Smooth muscle cell (in vitro differentiated cells): ENCODE measurements around the gene CRTAC1. TPM values are rescaled to one million over a fixed set of nuclear protein-coding genes. Genes with fewer than 3 reads are reported as not detected.

Experiments
- DNase-seq: peaks from one replicate; lab custom pipeline; 2025; ENCODE audit not compliant: unreplicated experiment; lab: John Stamatoyannopoulos, UW
- H2AFZ ChIP-seq: fragments of 200-600 bp; sonication (generic); 2 replicates; pipeline ENCODE4 v1.6.0; 2016; ENCODE audit warnings: antibody characterized with exemption, low read depth, mild to moderate bottlenecking
- H3F3A ChIP-seq: fragments of 200-600 bp; sonication (generic); 2 replicates; pipeline ENCODE4 v1.6.0; 2017; ENCODE audit warnings: antibody characterized with exemption, low read depth
- H3K27ac ChIP-seq: fragments of 200-600 bp; sonication (generic); 2 replicates; pipeline ENCODE4 v1.5.1; 2016; ENCODE audit warnings: low read depth, mild to moderate bottlenecking
- H3K27me3 ChIP-seq: fragments of 200-600 bp; sonication (generic); 2 replicates; pipeline ENCODE4 v1.6.1; 2016; ENCODE audit warnings: low read depth, mild to moderate bottlenecking
- H3K36me3 ChIP-seq: fragments of 200-600 bp; sonication (generic); 2 replicates; pipeline ENCODE4 v1.5.1; 2016; ENCODE audit warnings: low read depth
- H3K4me1 ChIP-seq: fragments of 200-600 bp; sonication (generic); 2 replicates; pipeline ENCODE4 v1.5.1; 2016; ENCODE audit warnings: low read depth
- H3K4me2 ChIP-seq: fragments of 200-600 bp; sonication (generic); 2 replicates; pipeline ENCODE4 v1.6.0; 2016; ENCODE audit warnings: mild to moderate bottlenecking
- H3K4me3 ChIP-seq: fragments of 200-600 bp; sonication (generic); 2 replicates; pipeline ENCODE4 v1.5.1; 2016; ENCODE audit warnings: mild to moderate bottlenecking
- H3K79me2 ChIP-seq: fragments of 200-600 bp; sonication (generic); 2 replicates; pipeline ENCODE4 v1.6.0; 2016; ENCODE audit warnings: low read depth, mild to moderate bottlenecking
- H3K9ac ChIP-seq: fragments of 200-600 bp; sonication (generic); 2 replicates; pipeline ENCODE4 v1.6.0; 2016; ENCODE audit warnings: low read depth
- H3K9me3 ChIP-seq: fragments of 200-600 bp; sonication (generic); replicated peaks from 2 replicates; pipeline ENCODE4 v1.5.1; 2016; ENCODE audit warnings: low read depth
- H4K20me1 ChIP-seq: fragments of 200-600 bp; sonication (generic); 2 replicates; pipeline ENCODE4 v1.6.0; 2016; ENCODE audit warnings: low read depth
- CTCF ChIP-seq: fragments of 200-600 bp; sonication (generic); IDR thresholded peaks from 2 replicates; pipeline ENCODE4 v1.5.1; 2017; ENCODE audit warnings: borderline replicate concordance, mild to moderate bottlenecking, antibody characterized with exemption; ENCODE audit not compliant: insufficient read depth, poor library complexity, severe bottlenecking
- WGBS: methylation state at CpG from one replicate; pipeline ENCODE4 v1.1.7; 2016; ENCODE audit warnings: low lambda C conversion rate; 5-methylcytosine and 5-hydroxymethylcytosine counted together
- polyA plus RNA-seq: library from polyadenylated mRNA; unstranded; fragments of >200 nt; fragmentation: Nextera tagmentation; extraction: Ambion mirVana; gene quantifications from 2 replicates; pipeline ENCODE4 v1.2.1, GENCODE V29; 2016
- total RNA-seq: library from RNA; depleted of rRNA; stranded (reverse); fragments of >200 nt; gene quantifications from 2 replicates; pipeline ENCODE4 v1.2.3, GENCODE V29; 2014

The CRTAC1 gene
- total and polyA plus RNA-seq, 2 experiments from 2014 or later, result 0.31 to 0.65 TPM

GRCh38 chr10:97923476-97923875 is 106.9 kb downstream of the CRTAC1 start:
- DNase-seq, result no peak
- Histone ChIP-seq H3K27ac (no peak overlapping the region), H3K36me3 (no peaks in the 10 kb centered on the region), H3K4me2 (no peak overlapping the region), H2AFZ (no peak overlapping the region), H3K79me2 (no peaks in the 10 kb centered on the region), H4K20me1 (no peaks in the 10 kb centered on the region), H3K4me3 (no peak overlapping the region), H3K4me1 (no peaks in the 10 kb centered on the region), H3K9ac (no peak overlapping the region), H3K9me3 (no peaks in the 10 kb centered on the region), H3K27me3 (peaks cover 43% of the 10 kb centered on the region), H3F3A (no peaks in the 10 kb centered on the region)
- no peak for TF ChIP-seq CTCF
- WGBS, result 89% methylated on average over 5 of the region's 5 CpGs

DNA sequence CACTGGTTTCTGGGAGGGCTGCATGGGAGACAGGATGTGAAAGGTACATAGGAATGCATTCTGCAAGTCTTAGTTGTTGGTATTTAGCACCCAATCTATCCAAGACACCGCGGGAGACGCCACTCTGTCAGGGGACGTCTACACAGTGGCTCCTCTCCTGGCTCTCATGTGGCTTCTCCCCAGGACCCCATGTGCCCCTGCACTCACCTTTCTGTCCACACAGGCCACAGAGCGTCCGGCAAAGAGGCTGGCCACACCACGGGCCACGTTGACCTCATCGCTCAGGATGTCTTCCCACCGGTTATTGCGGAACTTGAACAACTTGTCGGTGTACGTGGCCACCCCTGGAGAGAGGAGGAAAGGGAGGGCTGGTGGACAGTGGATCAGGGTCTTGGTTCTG is 107.4 kb downstream of the CRTAC1 start:
- Histone ChIP-seq H3F3A (no peaks in the 10 kb centered on the region), H3K4me2 (no peak overlapping the region), H3K27me3 (peaks cover 47% of the 10 kb centered on the region), H3K36me3 (no peaks in the 10 kb centered on the region), H3K4me1 (no peaks in the 10 kb centered on the region), H2AFZ (no peak overlapping the region), H3K79me2 (no peaks in the 10 kb centered on the region), H3K4me3 (no peak overlapping the region), H4K20me1 (no peaks in the 10 kb centered on the region), H3K9ac (no peak overlapping the region), H3K27ac (no peak overlapping the region), H3K9me3 (no peaks in the 10 kb centered on the region)
- no peak for TF ChIP-seq CTCF
- DNase-seq, result no peak
- WGBS, result 95% methylated on average over 13 of the region's 13 CpGs

GRCh38 chr10:97922022-97922758 is 108.2 kb downstream of the CRTAC1 start:
- Histone ChIP-seq H3K9me3 (no peaks in the 10 kb centered on the region), H3K4me3 (no peak overlapping the region), H3K4me2 (no peak overlapping the region), H3K4me1 (no peaks in the 10 kb centered on the region), H4K20me1 (no peaks in the 10 kb centered on the region), H3K36me3 (no peaks in the 10 kb centered on the region), H2AFZ (no peak overlapping the region), H3K9ac (no peak overlapping the region), H3K27me3 (peaks cover 52% of the 10 kb centered on the region), H3K79me2 (no peaks in the 10 kb centered on the region), H3K27ac (no peak overlapping the region), H3F3A (no peaks in the 10 kb centered on the region)
- no peak for DNase-seq
- WGBS, result 74% methylated on average over 12 of the region's 12 CpGs
- no peak for TF ChIP-seq CTCF

DNA sequence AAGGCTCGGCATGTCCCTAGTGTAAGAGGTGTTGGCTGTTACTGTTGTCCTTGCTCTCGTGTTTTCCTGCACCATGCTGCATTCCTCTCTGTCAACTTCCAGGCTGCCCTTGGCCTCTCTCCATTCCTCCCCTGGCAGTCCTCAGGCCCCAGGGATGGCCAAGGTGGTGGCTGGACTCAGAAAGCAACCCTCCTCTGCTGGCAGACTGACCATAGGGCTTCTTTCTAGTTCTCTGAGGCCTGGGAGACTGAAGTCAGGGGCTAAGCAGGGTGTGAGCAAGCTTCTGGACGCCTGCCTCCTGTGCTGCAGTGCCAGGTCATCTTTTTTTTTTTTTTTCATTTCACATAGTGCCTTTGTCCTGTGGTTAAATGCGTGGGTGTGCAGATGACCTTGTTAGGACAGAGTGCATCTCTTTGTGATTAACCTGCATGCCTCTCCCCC is 108.8 kb downstream of the CRTAC1 start:
- Histone ChIP-seq H3K4me2 (no peak overlapping the region), H3K9ac (no peak overlapping the region), H3K79me2 (no peaks in the 10 kb centered on the region), H2AFZ (no peak overlapping the region), H3K9me3 (no peaks in the 10 kb centered on the region), H4K20me1 (no peaks in the 10 kb centered on the region), H3K27ac (no peak overlapping the region), H3K36me3 (no peaks in the 10 kb centered on the region), H3K4me1 (no peaks in the 10 kb centered on the region), H3K4me3 (no peak overlapping the region), H3F3A (no peaks in the 10 kb centered on the region), H3K27me3 (peaks cover 49% of the 10 kb centered on the region)
- 50% methylated on average over 4 of the region's 4 CpGs for WGBS
- no peak for TF ChIP-seq CTCF
- DNase-seq, result no peak
